Measurements from ENCODE around the gene AHI1. TPM values are rescaled to one million over a fixed set of nuclear protein-coding genes. Genes with fewer than 3 reads are reported as not detected.

AHI1 gene
- total RNA-seq, 1 donor from 2014 or later: 21.0 TPM

- intact Hi-C loops (cut with micrococcal nuclease): no loop called here
- Mint-ChIP-seq H3K36me3 (ENCODE audit: low read depth) (peaks cover 6% of the 10 kb centered on the region), H3K9me3 (no peaks in the 10 kb centered on the region), H3K4me3 (no peak overlapping the region), H3K4me1 (peaks cover 11% of the 10 kb centered on the region), H3K27me3 (no peaks in the 10 kb centered on the region), H3K27ac (no peak overlapping the region)
- CTCF ChIA-PET: no interaction called here
- DNase-seq: no peak
- TF ChIP-seq CTCF (IDR thresholded peaks at IDR 0.05): no peak
- POLR2A ChIA-PET: no interaction called here
- no peak for ATAC-seq (ENCODE audit: low read depth)
These were observed 187.2 kb downstream of the AHI1 start for GRCh38 chr6:135310291-135310690.

- CTCF ChIA-PET: no interaction called here
- Mint-ChIP-seq H3K27me3 (no peaks in the 10 kb centered on the region), H3K4me1 (peaks cover 11% of the 10 kb centered on the region), H3K36me3 (ENCODE audit: low read depth) (peaks cover 19% of the 10 kb centered on the region), H3K27ac (no peak overlapping the region), H3K4me3 (no peak overlapping the region), H3K9me3 (peaks cover 2% of the 10 kb centered on the region)
- no peak for ATAC-seq (ENCODE audit: low read depth)
- POLR2A ChIA-PET: no interaction called here
- intact Hi-C loops (cut with micrococcal nuclease): no loop called here
- no peak for DNase-seq
- no peak for TF ChIP-seq CTCF (IDR thresholded peaks at IDR 0.05)
These were observed 190.7 kb downstream of the AHI1 start for GRCh38 chr6:135306740-135307420.

GRCh38 chr6:135306166-135306565 is 191.4 kb downstream of the AHI1 start:
- peaks cover 2% of the 10 kb centered on the region for H3K9me3 Mint-ChIP-seq
- DNase-seq: no peak
- ChIA-PET POLR2A (no interaction called here), CTCF (no interaction called here)
- ATAC-seq (ENCODE audit: low read depth): no peak
- intact Hi-C loops (cut with micrococcal nuclease): no loop called here
- no peaks in the 10 kb centered on the region for H3K27me3 Mint-ChIP-seq
- H3K4me1 Mint-ChIP-seq: peaks cover 11% of the 10 kb centered on the region
- TF ChIP-seq CTCF (IDR thresholded peaks at IDR 0.05): no peak
- no peak overlapping the region for H3K4me3 Mint-ChIP-seq
- H3K27ac Mint-ChIP-seq: no peak overlapping the region
- peaks cover 17% of the 10 kb centered on the region for H3K36me3 Mint-ChIP-seq (ENCODE audit: low read depth)

- peaks cover 11% of the 10 kb centered on the region for H3K4me1 Mint-ChIP-seq
- TF ChIP-seq CTCF (IDR thresholded peaks at IDR 0.05): no peak
- ChIA-PET CTCF (no interaction called here), POLR2A (no interaction called here)
- peaks cover 17% of the 10 kb centered on the region for H3K36me3 Mint-ChIP-seq (ENCODE audit: low read depth)
- H3K27ac Mint-ChIP-seq: no peak overlapping the region
- no peaks in the 10 kb centered on the region for H3K27me3 Mint-ChIP-seq
- intact Hi-C loops (cut with micrococcal nuclease): no loop called here
- peaks cover 2% of the 10 kb centered on the region for H3K9me3 Mint-ChIP-seq
- DNase-seq: no peak
- no peak overlapping the region for H3K4me3 Mint-ChIP-seq
- ATAC-seq (ENCODE audit: low read depth): no peak
These were observed 191.9 kb downstream of the AHI1 start for GRCh38 chr6:135305684-135306083.

- POLR2A ChIA-PET: no interaction called here
- TF ChIP-seq CTCF (IDR thresholded peaks at IDR 0.05): no peak
- DNase-seq: no peak
- CTCF ChIA-PET: no interaction called here
- Mint-ChIP-seq H3K36me3 (ENCODE audit: low read depth) (peaks cover 17% of the 10 kb centered on the region), H3K9me3 (peaks cover 2% of the 10 kb centered on the region), H3K27ac (no peak overlapping the region), H3K4me1 (peaks cover 11% of the 10 kb centered on the region), H3K27me3 (no peaks in the 10 kb centered on the region), H3K4me3 (no peak overlapping the region)
- ATAC-seq (ENCODE audit: low read depth): no peak
- intact Hi-C loops (cut with micrococcal nuclease): no loop called here
These were observed 192.7 kb downstream of the AHI1 start for GRCh38 chr6:135304883-135305282.
